HG02852 (cell line): Measurements from ENCODE around the gene DBT.
"Not testable (repeated sequence)": the region's sequence is repeated elsewhere in the genome, so short reads cannot be mapped to it uniquely, and the experiment has no call there.

Source experiments
- ATAC-seq: cut with Tn5 transposase; IDR thresholded peaks from one replicate; pipeline ENCODE4 v1.9.1; 2021; ENCODE audit warnings: mild to moderate bottlenecking, moderate library complexity; ENCODE audit not compliant: unreplicated experiment

DBT gene

DNA sequence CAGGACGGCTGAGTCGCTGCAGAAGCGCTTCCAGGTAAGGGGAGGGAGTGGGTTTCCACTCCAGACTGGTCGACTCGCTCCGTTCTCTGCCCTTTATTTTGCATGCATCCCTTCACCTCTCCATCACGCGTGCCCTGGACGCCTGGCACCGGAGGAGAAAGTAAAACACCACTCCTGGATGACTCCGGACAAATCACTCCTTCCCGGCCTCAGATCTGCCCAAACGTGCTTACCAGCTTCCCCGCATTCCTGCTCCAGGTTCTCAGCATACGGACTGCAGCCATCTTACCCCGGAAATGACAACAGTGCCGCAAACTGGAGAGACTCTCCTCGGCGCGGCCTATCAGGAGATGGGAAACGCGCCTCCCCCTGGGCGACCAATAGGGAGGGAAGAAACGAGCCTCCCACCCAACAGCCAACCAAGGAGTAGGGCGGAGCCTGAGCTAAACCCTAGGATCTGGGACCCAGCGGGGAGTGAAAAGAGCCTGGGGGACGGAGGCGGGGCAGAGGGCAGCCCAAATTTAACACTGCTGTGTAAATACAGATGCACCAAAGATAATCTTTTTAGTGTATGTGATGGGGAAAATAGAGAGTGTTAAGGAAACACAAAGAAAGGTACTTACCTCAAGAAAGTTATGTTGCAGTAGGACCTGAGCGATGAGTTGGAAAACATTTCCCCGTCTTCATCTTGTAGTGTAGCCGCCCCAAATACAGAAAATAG is at the start of gene DBT:
TSS of gene DBT (minus strand) at position 298 of the 721 bp plus-strand sequence. CDS start at position 284, 14 bp downstream.
- ATAC-seq, result peak; percentile 100

- ATAC-seq, result no peak
Measured at GRCh38 chr1:100298512-100298911, 48.9 kb upstream of the DBT start.

DNA sequence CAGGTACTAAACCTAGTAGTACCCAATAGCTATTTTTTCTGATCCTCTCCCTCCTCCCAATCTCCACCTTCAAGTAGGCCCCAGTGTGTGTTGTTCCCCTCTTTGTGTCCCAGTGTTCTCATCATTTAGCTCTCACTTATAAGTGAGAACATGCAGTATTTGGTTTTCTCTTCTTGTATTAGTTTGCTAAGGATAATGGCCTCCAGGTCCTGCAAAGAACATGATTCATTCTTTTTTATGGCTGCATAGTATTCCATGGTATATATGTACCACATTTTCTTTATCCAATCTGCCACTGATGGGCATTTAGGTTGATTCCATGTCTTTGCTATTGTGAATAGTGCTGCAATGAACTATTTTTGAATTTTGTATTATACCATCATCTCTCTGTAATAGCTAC is 47.4 kb upstream of the DBT start:
- ATAC-seq, result not testable (repeated sequence)

DNA sequence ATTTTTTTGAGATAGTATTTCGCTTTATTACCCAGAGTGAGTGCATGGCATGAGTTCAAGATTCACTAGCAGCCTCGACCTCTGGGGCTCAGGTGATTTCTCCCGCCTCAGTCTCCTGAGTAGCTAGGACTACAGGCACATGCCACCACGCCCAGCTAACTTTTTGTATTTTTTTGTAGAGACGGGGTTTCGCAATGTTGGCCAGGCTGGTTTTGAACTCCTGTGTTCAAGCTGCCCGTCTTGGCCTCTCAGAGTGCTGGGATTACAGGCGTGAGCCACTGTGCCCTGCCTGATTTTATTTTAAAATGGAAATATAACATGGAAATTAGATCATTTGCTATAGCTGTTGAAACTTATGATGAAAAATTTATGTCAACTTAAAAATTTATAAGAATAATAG is 46.5 kb upstream of the DBT start:
- no peak for ATAC-seq

- ATAC-seq, result no peak
Measured at GRCh38 chr1:100292711-100293110, 43.1 kb upstream of the DBT start.

- no peak for ATAC-seq
Measured at GRCh38 chr1:100290291-100290690, 40.7 kb upstream of the DBT start.

GRCh38 chr1:100287162-100287561 is 37.5 kb upstream of the DBT start:
- no peak for ATAC-seq

- ATAC-seq, result no peak
Measured at GRCh38 chr1:100284591-100284990, 35.0 kb upstream of the DBT start.

DNA sequence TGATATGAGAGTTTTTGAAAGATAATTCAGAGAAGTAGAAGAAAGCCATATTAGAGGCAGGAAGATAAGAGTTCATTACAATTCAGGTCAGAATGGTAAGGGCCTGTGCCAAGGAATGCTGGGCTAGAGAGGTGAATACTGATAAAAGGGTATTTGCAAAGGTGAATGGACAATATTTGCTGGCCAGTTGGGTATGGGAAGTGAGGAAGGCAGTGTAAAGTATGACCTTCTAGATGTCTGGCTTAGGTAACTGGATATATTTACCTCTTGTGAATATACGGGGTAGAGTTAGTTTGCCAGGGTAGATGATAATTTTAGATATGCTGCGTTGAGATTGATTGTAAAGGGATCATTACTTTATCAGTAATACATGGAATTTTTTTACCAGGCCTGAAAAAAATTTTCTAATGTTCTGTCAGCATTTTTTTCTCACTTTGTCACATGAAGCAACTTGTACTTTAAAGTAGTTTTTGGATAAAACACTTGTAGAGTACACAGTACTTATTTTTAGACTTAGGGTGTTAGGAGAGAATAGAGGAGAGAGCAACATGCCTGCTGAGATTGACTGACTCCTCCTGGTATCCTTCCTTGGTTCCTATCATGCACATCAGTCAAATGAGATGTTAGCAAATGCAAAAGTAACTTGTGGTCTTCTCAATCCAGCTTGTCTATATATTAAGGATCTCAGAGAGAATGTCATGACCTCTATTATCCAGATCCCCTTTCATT is 30.5 kb upstream of the DBT start:
- ATAC-seq, result no peak

GRCh38 chr1:100279358-100279923 is 29.8 kb upstream of the DBT start:
- ATAC-seq, result no peak

- no peak for ATAC-seq
Measured at GRCh38 chr1:100277866-100278265, 28.2 kb upstream of the DBT start.

- no peak for ATAC-seq
Measured at GRCh38 chr1:100268202-100268601, 18.6 kb upstream of the DBT start.

- no peak for ATAC-seq
Measured at GRCh38 chr1:100267284-100267683, 17.6 kb upstream of the DBT start.

DNA sequence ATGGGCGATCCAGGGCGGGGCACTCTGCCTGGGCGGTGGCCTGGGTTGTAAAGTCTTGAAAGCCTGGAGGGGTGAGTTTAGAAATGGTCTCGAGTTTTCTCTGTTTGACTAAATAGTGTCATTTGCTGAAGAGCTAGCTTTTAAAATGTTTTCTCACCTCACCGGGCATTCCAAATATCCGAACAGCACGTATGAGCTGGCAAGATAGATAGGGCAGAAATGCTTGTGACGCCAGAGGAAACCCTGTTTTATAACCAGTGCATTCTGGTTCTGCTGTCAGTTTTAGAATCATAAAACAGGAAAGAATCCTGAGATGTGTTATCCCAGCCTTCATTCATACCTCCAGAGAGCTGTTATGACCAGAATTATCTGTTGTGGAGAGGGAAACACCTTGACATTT is 17.1 kb upstream of the DBT start:
- ATAC-seq, result peak; percentile 21

- peak; percentile 97 for ATAC-seq
Measured at GRCh38 chr1:100265931-100266740, 16.5 kb upstream of the DBT start, which contains the start of gene RTCA. TSS of gene RTCA (plus strand) at chr1:100266216. CDS start at chr1:100266376, 160 bp downstream.

GRCh38 chr1:100265562-100265930 is 15.9 kb upstream of the DBT start:
- peak; percentile 30 for ATAC-seq

DNA sequence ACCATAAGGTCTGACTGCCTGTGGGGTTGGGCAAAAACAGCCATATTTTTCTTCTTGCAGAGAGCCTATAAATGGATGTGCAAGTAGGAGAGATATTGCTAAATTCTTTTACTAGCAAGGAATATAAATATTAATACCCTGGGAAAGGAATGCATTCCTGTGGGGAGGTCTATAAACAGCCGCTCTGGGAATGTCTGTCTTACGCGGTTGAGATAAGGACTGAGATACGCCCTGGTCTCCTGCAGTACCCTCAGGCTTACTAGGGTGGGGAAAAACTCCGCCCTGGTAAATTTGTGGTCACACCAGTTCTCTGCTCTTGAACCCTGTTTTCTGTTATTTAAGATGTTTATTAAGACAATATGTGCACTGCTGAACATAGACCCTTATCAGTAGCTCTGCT is 14.4 kb upstream of the DBT start:
- ATAC-seq, result not testable (repeated sequence)

DNA sequence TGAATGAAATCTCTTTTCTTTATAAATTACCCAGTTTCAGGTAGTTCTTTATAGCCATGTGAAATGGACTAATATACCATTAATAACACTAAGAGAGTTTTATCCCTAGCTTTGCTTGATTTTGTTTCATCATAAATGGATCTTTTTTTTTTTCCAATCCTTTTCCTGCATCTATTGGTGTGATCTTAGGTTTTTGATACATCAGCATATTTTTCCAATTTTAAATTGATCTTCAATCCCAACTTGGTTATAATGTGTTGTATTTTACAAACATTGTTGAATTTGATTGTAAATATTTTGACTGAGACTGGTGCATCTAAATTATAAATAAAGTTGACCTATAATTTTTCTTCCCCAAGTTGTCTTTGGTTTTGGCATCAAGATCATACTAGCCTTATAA is 12.1 kb upstream of the DBT start:
- no peak for ATAC-seq

DNA sequence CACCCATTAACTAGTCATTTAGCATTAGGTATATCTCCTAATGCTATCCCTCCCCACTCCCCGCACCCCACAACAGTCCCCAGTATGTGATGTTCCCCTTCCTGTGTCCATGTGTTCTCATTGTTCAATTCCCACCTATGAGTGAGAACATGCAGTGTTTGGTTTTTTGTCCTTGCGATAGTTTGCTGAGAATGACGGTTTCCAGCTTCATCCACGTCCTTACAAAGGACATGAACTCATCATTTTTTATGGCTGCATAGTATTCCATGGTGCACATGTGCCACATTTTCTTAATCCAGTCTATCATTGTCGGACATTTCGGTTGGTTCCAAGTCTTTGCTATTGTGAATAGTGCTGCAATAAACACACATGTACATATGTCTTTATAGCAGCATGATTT is 8.8 kb upstream of the DBT start:
- ATAC-seq, result not testable (repeated sequence)

DNA sequence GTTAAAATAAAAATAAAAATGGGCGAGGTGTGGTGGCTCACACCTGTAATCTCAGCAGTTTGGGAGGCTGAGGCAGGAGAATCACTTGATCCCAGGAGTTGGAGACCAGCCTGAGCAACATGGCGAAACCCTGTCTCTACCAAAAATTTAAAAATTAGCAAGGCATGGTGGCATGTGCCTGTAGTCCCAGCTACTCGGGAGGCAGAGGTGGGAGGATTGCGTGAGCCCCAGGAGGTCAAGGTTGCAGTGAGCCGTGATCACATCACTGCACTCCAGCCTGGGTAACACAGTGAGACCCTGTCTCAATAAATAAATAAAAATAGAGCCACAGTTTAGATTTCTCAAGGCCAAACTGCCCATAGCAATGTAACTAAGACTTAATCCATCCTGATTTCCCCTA is 6.6 kb upstream of the DBT start:
- ATAC-seq, result not testable (repeated sequence)

DNA sequence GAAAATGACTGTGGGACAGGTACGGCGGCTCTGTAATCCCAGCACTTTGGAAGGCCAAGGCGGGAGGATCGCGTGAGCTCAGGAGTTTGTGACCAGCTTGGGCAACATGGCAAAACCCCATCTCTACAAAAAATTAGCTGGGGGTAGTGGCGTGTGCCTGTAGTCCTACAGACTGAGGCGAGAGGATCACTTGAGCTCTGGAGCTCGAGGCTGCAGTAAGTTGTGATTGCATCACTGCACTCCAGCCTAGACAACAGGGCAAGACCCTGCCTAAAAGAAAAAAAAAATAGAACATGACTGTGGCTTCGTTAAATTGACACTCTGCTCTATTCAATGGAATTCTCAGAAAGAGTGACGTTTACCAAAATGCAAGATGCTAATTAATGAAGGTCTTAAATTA is 3.9 kb upstream of the DBT start:
- ATAC-seq, result no peak
